GM23248 (cell line): ENCODE measurements around the gene RFX8.

Experiments
- EZH2 ChIP-seq: fragments of 200-600 bp; sonication (generic); IDR thresholded peaks from 2 replicates; pipeline ENCODE4 v1.6.1; 2018; ENCODE audit warnings: antibody characterized with exemption, mild to moderate bottlenecking; ENCODE audit not compliant: insufficient read depth, poor library complexity, severe bottlenecking
- EZH2phosphoT487 ChIP-seq: fragments of 200-600 bp; sonication (generic); IDR thresholded peaks from 2 replicates; pipeline ENCODE4 v1.6.1; 2018; ENCODE audit warnings: antibody characterized with exemption, moderate library complexity, mild to moderate bottlenecking, low read depth; ENCODE audit not compliant: insufficient read depth

DNA sequence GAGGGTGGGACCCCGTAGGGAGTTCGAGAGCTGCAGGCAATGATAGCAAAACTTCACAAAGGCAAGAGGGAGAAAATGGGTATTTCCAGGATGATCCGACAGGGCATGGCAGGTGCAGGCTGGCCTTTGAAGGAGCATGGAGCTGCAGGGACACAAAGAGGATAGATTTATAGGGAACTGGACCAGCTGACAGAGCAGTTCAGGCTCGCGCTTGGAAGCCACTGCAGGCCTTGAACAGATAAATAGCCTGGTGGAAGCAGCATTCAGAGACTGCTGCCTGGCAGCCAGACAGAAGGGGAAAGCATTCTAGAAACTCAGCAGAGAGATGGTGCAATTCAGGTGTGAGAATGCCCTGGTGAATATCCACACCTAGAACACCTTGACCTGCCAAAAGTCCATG is 58.3 kb downstream of the RFX8 start:
- no peak for TF ChIP-seq EZH2
- no peak for TF ChIP-seq EZH2phosphoT487
